OCI-LY7 (cell line): Measurements from ENCODE around the gene IPO11. TPM values are rescaled to one million over a fixed set of nuclear protein-coding genes. Genes with fewer than 3 reads are reported as not detected.

Experiments
- BruUV-seq: library from RNA; stranded (reverse); fragments of 400-500 nt; replicated peaks from 2 replicates; lab custom pipeline; 2021; lab: Mats Ljungman, UMichigan
- CTCF ChIA-PET: fragments of 300-600 bp; sonication (Branson Sonifier 250); formaldehyde crosslinking; loops from one replicate; lab custom pipeline; 2022; ENCODE audit warnings: antibody characterized with exemption; ENCODE audit not compliant: unreplicated experiment; lab: Charles Lee
- POLR2A ChIA-PET: fragments of 300-600 bp; sonication (Branson Sonifier 250); formaldehyde crosslinking; loops from one replicate; lab custom pipeline; 2022; ENCODE audit warnings: antibody characterized with exemption; lab: Charles Lee
- DNase-seq: peaks from one replicate; pipeline ENCODE4 v3.0.0-alpha.2; 2015; ENCODE audit warnings: low spot score
- H2AFZ ChIP-seq: fragments of 200-600 bp; sonication (generic), shearing (Covaris generic); 2 replicates; pipeline ENCODE4 v1.6.1; 2014; ENCODE audit warnings: mild to moderate bottlenecking, antibody characterized with exemption, low read length, moderate library complexity
- H3K27ac ChIP-seq: fragments of 200-600 bp; sonication (generic); 2 replicates; pipeline ENCODE4 v1.5.1; 2014; ENCODE audit warnings: mixed run types, low read depth, mild to moderate bottlenecking, moderate library complexity, low read length, inconsistent platforms; ENCODE audit not compliant: poor library complexity, severe bottlenecking
- H3K36me3 ChIP-seq: fragments of 200-600 bp; sonication (generic); 2 replicates; pipeline ENCODE4 v1.6.1; 2014; ENCODE audit warnings: mild to moderate bottlenecking, antibody characterized with exemption, low read length, moderate library complexity, mixed read lengths; ENCODE audit not compliant: insufficient read depth
- H3K4me1 ChIP-seq: fragments of 200-600 bp; sonication (generic); 2 replicates; pipeline ENCODE4 v1.5.1; 2014; ENCODE audit warnings: mild to moderate bottlenecking, low read length; ENCODE audit not compliant: insufficient read depth, poor library complexity, severe bottlenecking
- H3K4me2 ChIP-seq: fragments of 200-600 bp; sonication (generic); 2 replicates; pipeline ENCODE4 v1.6.1; 2014; ENCODE audit warnings: mild to moderate bottlenecking, low read length
- H3K4me3 ChIP-seq: fragments of 200-600 bp; sonication (generic); 2 replicates; pipeline ENCODE4 v1.5.1; 2014; ENCODE audit warnings: mild to moderate bottlenecking, low read depth, low read length; ENCODE audit not compliant: poor library complexity, severe bottlenecking
- H3K79me2 ChIP-seq: fragments of 200-600 bp; sonication (generic); 2 replicates; pipeline ENCODE4 v1.6.1; 2016; ENCODE audit warnings: low read depth, mild to moderate bottlenecking, low read length, moderate library complexity, mixed read lengths; ENCODE audit not compliant: insufficient read depth
- H3K9me2 ChIP-seq: fragments of 200-600 bp; sonication (generic); 2 replicates; pipeline ENCODE4 v1.6.1; 2016; ENCODE audit warnings: mild to moderate bottlenecking, low read length, mixed read lengths; ENCODE audit not compliant: insufficient read depth
- H3K9me3 ChIP-seq: fragments of 200-600 bp; sonication (generic); 2 replicates; pipeline ENCODE4 v1.6.1; 2014; ENCODE audit warnings: mild to moderate bottlenecking, mixed run types, low read length, mixed read lengths
- H4K20me1 ChIP-seq: fragments of 200-600 bp; sonication (generic); 2 replicates; pipeline ENCODE4 v1.6.1; 2014; ENCODE audit warnings: mild to moderate bottlenecking, antibody characterized with exemption, low read length, moderate library complexity, mixed read lengths; ENCODE audit not compliant: insufficient read depth
- CTCF ChIP-seq: fragments of 200-600 bp; sonication (generic); conservative IDR thresholded peaks from 2 replicates; pipeline ENCODE4 v1.5.1; 2014; ENCODE audit warnings: mild to moderate bottlenecking, antibody characterized with exemption, low read length, moderate library complexity, mixed read lengths
- EZH2phosphoT487 ChIP-seq: fragments of 200-600 bp; sonication (generic); IDR thresholded peaks from 2 replicates; pipeline ENCODE4 v1.6.1; 2018; ENCODE audit warnings: low read depth, borderline replicate concordance, mild to moderate bottlenecking, mixed run types, antibody characterized with exemption, low read length, moderate library complexity, mixed read lengths
- intact Hi-C: fragments of 100-400 bp; cut with micrococcal nuclease; formaldehyde crosslinking; loops from one replicate; pipeline ENCODE4 v1.10.0; 2022; ENCODE audit not compliant: unreplicated experiment
- total RNA-seq, 2 experiments: library from RNA; depleted of rRNA in 1 of 2; stranded (reverse); fragments of >200 nt in 1 of 2; shearing (Covaris generic) in 1 of 2; gene quantifications; 2 replicates each; pipeline ENCODE4 v1.2.3, GENCODE V29; 2014 to 2022

Gene IPO11
- total RNA-seq, 2 experiments from 2014 or later, result 26.1 to 59.9 TPM

DNA sequence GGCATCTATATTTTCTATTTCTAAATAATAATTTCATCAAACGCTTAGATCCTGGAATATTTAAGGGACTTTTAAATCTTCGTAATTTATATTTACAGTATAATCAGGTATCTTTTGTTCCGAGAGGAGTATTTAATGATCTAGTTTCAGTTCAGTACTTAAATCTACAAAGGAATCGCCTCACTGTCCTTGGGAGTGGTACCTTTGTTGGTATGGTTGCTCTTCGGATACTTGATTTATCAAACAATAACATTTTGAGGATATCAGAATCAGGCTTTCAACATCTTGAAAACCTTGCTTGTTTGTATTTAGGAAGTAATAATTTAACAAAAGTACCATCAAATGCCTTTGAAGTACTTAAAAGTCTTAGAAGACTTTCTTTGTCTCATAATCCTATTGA lies 167.2 kb downstream of the IPO11 start:
- TF ChIP-seq EZH2phosphoT487 (no peak), CTCF (no peak)
- no peak overlapping the region for H3K4me3 ChIP-seq
- no peaks in the 10 kb centered on the region for H3K9me3 ChIP-seq
- H3K4me1 ChIP-seq, result peaks cover 10% of the 10 kb centered on the region
- 0 out of 2 replicates have a peak, but pooled peaks cover under 1% of the 10 kb centered on the region for H4K20me1 ChIP-seq
- no peak for DNase-seq
- ChIA-PET POLR2A (no interaction called here), CTCF (no interaction called here)
- no peak overlapping the region for H3K27ac ChIP-seq
- no peak overlapping the region for H3K4me2 ChIP-seq
- peaks cover 16% of the 10 kb centered on the region for H3K36me3 ChIP-seq
- no peaks in the 10 kb centered on the region for H3K79me2 ChIP-seq
- no TSS peak for BruUV-seq
- intact Hi-C loops, result no loop called here
- no peak overlapping the region for H2AFZ ChIP-seq
- H3K9me2 ChIP-seq, result no peaks in the 10 kb centered on the region

GRCh38 chr5:62581836-62582597 lies 169.5 kb downstream of the IPO11 start:
- peaks cover 19% of the 10 kb centered on the region for H3K36me3 ChIP-seq
- H3K79me2 ChIP-seq, result no peaks in the 10 kb centered on the region
- H3K9me2 ChIP-seq, result no peaks in the 10 kb centered on the region
- no peak overlapping the region for H3K27ac ChIP-seq
- no peaks in the 10 kb centered on the region for H3K9me3 ChIP-seq
- H4K20me1 ChIP-seq, result no peaks in the 10 kb centered on the region
- no peak overlapping the region for H2AFZ ChIP-seq
- ChIA-PET POLR2A (interaction anchor here (1.1 to 4.7 kb wide), 2 partner anchors 8 to 10 kb away, joined by 3 to 40 read pairs; no protein-coding TSS in a partner anchor), CTCF (no interaction called here)
- H3K4me1 ChIP-seq, result peaks cover 10% of the 10 kb centered on the region
- DNase-seq, result no peak
- no peak overlapping the region for H3K4me2 ChIP-seq
- TF ChIP-seq CTCF, result no peak
- TF ChIP-seq EZH2phosphoT487, result no peak
- intact Hi-C loops, result no loop called here
- no peak overlapping the region for H3K4me3 ChIP-seq
- no TSS peak for BruUV-seq

DNA sequence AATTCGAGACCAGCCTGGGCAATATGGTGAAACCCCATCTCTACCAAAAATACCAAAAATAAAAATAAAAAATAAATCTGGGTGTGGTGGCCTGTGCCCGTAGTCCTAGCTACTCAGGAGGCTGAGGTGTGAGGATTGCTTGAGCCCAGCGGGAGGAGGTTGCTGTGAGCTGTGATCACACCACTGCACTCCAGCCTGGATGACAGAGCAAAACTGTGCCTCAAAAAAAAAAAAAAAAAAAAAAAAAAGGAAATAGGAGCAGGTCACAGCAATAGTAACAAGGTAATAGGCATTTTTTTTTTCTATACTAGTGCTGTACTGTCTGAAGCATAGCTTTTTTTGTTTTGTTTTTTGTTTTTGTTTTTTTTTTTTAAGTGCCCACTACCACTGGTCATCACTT lies 171.8 kb downstream of the IPO11 start:
- no peaks in the 10 kb centered on the region for H3K79me2 ChIP-seq
- no peaks in the 10 kb centered on the region for H3K9me2 ChIP-seq
- intact Hi-C loops, result no loop called here
- POLR2A ChIA-PET, result interaction anchor here (0.7 to 4.7 kb wide), 4 partner anchors 13 to 56 kb away, joined by 3 to 40 read pairs (median 5); no protein-coding TSS in a partner anchor
- no peaks in the 10 kb centered on the region for H4K20me1 ChIP-seq
- peaks cover 20% of the 10 kb centered on the region for H3K36me3 ChIP-seq
- no TSS peak for BruUV-seq
- CTCF ChIA-PET, result no interaction called here
- no peak overlapping the region for H3K4me2 ChIP-seq
- H3K9me3 ChIP-seq, result no peaks in the 10 kb centered on the region
- H3K27ac ChIP-seq, result no peak overlapping the region
- no peak overlapping the region for H3K4me3 ChIP-seq
- no peak for DNase-seq
- no peak for TF ChIP-seq EZH2phosphoT487
- TF ChIP-seq CTCF, result no peak
- no peaks in the 10 kb centered on the region for H3K4me1 ChIP-seq
- H2AFZ ChIP-seq, result no peak overlapping the region
